DMS53 treated with DMSO at 0.1 percent for 48 hours (cell line): ENCODE results near the gene C2CD3.
"Not testable (repeated sequence)": the region's sequence is repeated elsewhere in the genome, so short reads cannot be mapped to it uniquely, and the experiment has no call there.

Experiments used
- DNase-seq: peaks from one replicate; lab custom pipeline; 2025; ENCODE audit not compliant: unreplicated experiment; lab: John Stamatoyannopoulos, UW

C2CD3 gene

DNA sequence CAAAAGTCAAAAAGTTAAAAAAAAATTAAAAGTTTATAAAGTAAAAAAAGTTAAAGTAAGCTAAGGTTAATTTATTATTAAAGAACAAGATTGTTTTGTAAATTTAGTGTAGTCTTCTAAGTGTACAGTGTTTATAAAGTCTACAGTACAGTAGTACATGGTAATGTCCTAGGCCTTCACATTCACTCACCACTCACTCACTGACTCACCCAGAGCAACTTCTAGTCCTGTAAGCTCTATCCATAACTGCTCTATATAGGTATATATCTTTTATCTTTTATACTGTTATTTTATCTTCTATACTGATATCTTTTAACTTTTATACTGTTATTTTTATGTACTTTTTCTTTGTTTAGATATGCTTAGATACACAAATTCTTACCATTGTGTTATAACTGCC is 11.2 kb downstream of the C2CD3 start:
- no peak for DNase-seq

GRCh38 chr11:74157169-74157568 is 13.6 kb downstream of the C2CD3 start:
- DNase-seq, result no peak

DNA sequence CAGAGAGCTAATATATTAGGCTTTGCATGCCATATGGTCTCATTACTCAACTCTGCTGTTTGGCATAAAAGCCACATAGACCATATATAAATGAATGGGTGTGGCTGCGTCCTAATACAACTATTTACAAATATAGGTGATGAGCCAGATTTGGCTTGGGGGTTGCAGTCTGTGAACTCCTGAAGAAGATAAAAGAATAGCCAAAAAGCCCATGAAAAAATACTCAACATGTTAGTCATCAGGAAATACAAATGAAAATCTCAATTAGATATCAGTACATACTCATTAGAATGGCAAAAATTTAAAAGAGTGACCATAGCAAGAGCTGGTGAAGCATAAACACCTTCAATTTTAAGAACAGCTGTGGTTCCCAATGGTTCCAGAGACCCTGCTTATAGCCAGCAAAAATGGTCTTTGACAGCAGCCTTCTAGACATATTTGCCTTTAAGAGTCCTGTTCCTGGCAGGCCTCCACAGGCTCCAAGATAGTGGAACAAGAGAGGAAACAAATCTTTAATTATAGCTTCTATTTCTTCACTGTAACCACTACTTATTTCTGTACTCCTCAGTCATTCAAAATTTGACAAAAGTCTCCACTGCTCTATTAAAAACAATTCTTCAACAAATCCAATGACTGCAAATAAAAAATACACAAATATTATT is 16.1 kb downstream of the C2CD3 start:
- no peak for DNase-seq

DNA sequence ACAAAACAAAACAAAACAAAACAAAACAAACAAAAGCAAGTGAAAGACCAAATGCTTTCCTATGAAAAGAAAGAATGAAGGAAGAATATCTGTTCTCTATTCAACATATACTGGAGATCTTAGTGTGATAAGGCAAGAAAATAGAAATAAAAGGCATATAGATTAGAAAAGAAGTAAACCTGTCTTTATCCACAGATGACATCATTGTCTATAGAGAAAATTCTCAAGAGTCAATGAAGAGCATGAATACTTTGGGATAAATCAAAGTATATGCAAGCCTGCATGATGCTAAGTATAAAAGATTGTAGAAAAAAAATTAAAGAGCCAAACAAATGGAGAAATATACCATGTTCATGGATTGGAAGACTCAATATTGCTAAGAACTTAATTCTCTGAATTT is 17.6 kb downstream of the C2CD3 start:
- DNase-seq, result no peak

DNA sequence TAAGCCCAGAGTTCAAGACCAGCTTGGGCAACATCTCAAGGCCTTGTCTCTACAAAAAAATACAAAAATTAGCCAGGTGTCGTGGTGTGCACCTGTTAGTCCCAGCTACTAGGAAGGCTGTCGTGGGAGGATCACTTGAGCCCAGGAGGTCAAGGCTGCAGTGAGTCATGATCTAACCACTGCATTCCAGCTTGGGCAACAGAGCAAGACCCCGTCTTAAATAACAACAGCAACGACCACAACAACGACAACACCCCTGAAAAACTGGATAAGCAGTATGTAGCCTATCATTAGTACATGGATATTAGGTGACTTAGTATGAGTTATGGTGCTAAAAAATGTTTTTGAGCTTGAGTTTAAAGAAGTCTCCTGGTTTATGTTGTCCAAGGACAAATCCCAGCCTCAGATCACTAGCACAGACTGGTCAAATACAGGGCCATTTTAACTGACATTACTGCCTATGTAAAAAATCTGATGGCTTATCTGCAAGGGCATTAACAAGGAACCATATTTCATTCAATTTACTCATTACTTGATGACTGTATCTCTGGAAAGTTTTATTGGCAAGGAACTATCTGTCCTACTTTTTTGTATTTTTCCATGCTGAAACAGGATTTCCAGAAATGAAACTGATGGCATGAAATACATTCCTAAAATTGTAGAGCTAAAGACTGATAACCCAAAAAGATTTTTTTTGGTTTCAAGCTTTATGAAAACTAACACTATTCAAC is 23.4 kb downstream of the C2CD3 start:
- no peak for DNase-seq

GRCh38 chr11:74144592-74144991 is 26.2 kb downstream of the C2CD3 start:
- DNase-seq, result no peak

DNA sequence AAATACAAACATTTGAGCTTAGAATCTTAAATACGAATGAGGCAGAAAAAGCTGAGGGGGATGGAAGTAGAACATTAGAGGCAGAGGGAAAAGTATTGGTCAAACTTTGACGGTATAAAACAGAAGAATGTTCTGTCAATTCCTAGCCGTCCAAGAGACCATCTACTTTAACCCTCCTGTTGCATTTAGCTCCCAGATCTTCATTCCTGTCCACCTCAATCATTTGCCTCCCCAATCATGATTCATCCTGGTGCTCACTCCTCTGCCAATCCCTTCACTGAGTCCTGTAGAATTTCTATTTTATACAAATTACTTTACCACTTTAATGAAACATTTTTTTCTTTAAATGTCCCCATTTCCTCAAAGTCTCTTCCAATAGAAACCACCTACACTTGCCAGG is 28.2 kb downstream of the C2CD3 start:
- DNase-seq, result no peak

DNA sequence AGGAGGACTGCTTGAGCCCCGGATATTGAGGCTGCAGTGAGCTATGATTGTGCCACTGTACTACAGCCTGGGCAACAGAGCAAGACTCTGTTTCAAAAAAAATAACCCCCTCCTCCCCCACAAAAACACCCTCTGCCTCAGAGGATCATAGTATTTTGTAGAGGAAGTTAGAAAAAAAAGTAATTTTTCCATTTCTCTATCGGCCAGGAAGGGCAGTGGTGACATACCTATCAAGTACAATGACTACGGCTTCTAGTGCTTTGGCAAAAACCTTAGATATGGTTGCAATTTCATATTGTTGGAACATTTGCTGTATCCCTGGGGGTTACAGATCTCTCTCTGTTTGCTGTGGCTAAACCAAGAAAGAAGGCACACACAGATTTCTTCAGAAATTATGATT is 28.9 kb downstream of the C2CD3 start:
- DNase-seq, result no peak

- peak; percentile 22 for DNase-seq
Measured at GRCh38 chr11:74141241-74141695, 29.5 kb downstream of the C2CD3 start.

GRCh38 chr11:74139919-74140431 is 30.8 kb downstream of the C2CD3 start:
- DNase-seq, result not testable (repeated sequence)

DNA sequence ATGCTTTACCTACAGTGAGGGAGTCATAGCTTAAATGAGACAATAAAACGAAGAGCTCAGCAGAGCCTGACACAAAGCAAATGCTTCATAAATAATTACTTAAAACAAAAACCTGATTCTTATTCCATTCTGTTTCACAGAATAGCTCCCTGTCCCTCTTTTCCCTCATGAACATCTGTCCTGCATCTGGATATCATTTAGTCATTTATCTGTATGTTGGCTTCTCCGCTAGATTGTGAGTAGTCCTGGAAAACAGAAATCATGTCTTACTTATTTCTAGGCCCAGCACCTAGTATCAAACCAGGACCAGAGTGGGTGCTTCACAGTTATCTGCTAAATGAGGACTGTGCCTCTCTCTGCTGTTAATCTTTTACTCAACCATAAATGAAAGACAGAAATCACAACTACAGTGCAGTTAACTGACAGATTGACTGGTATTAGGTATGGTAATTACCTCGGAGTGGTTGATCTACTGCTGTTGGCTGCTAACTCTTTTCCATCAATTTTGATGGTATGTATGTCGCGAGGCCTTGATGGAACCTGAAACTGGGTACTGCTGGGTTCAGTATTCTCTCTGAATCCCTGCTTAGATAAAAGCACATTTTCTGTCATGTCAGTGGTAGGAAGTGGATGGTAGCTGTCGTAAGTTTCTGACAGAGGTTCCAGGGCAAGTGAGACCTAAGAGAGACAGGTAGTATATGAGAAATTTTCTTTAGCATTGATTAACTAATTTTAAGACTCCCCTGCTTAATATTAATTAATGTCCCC is 31.5 kb downstream of the C2CD3 start:
- no peak for DNase-seq

- DNase-seq, result peak; percentile 99
Measured at GRCh38 chr11:74138572-74138971, 32.2 kb downstream of the C2CD3 start.

GRCh38 chr11:74138021-74138420 is 32.8 kb downstream of the C2CD3 start:
- peak; percentile 58 for DNase-seq

DNA sequence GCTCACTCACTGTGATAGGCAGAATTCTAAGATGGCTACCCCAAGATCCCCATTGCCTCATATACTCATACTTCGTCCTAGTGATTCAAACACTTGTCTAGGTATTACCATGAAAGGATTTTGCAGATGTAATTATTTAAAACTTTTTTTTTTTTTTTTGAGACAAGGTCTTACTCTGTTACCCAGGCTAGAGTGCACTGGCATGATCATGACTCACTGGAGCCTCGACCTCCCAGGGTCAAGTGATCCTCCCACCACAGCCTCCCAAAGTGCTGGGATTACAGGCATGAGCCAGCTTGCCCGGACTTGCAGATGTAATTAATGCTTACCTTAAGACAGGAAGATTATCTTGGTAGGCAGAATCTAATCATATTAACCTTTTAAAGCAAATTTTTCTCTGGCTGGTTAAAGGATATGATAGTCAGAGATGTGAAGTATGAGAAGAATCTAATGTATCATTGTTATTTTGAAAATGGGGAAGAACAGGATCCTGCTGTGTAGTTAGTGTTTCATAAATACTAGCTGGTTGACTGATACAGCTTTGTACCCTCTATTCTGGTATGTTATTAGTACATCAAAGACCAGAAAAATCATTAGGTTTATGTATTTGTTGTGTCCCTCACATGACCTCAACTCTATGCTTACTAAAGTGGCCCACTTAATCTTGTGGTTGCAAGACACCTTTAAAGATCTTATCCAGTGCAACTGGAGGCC is 35.5 kb downstream of the C2CD3 start:
- DNase-seq, result no peak

DNA sequence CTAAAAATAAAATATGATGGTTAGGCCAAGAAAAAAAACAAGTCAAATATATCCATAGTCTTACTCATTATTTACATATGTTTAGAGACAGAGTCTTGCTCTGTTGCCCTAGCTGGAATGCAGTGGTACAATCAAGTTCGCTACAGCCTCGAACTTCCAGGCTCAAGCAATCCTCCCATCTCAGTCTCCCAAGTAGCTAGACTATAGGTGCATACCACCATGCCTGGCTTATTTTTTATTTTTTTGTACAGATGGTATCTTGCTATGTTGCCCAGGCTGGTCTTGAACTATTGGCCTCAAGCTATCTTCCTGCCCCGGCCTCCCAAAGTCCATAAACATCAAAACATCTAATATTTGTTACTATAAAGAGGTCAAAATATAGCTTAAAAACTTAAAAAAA is 36.1 kb downstream of the C2CD3 start:
- DNase-seq, result no peak

- no peak for DNase-seq
Measured at GRCh38 chr11:74133436-74133835, 37.4 kb downstream of the C2CD3 start.

DNA sequence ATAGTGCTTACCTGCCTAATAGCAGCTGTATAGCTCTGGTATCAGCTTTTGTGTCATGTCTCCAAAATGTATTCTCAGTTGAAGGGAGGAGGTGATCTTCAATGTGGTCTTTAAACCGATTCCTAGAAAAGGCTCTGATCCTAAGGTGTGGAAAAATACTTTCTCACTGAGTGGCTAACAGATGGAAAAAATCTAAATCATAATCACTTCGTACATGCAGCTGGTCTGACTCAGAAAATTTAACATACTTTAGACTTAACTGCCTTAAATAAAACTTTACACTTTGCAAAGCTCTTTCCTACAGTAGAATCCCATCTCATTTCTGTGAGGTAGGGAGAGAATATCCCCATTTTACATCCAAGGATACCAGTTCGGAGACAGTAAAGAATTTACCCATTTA is 38.0 kb downstream of the C2CD3 start:
- no peak for DNase-seq

GRCh38 chr11:74129121-74129520 is 41.7 kb downstream of the C2CD3 start:
- not testable (repeated sequence) for DNase-seq

- no peak for DNase-seq
Measured at GRCh38 chr11:74123008-74123448, 47.8 kb downstream of the C2CD3 start.

DNA sequence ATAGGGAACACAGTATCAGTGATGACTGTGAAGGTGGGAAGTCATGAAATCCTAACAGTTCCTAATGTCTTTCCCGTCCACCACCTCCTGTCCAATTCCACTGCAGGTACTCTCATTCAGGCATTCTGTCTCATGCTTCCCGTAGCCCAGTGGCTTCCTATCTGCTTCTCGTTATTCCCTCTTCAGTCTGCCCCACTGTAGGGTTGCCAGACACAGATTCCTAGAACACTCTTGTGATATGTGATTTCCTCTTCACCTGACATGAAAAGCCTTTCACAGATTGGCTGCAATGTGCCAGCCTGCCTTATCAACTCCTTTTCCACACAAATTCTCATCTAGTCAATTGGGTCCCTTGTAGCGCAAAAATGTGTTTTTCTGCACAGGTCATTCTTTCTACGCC is 49.0 kb downstream of the C2CD3 start:
- DNase-seq, result no peak
